GM19351 (cell line): ENCODE data around the gene NEK4.

ENCODE experiments used
- ATAC-seq: cut with Tn5 transposase; IDR thresholded peaks from one replicate; pipeline ENCODE4 v1.9.1; 2021; ENCODE audit warnings: mild to moderate bottlenecking, moderate library complexity; ENCODE audit not compliant: unreplicated experiment

The NEK4 gene

GRCh38 chr3:52770496-52771333, at the start of gene NEK4:
Gene NEK4 (minus strand): TSS chr3:52770940. CDS start chr3:52770746, 194 bp downstream.
- ATAC-seq, result peak; percentile 95

- ATAC-seq, result no peak
Measured at GRCh38 chr3:52819936-52820335, 49.2 kb upstream of the NEK4 start.

DNA sequence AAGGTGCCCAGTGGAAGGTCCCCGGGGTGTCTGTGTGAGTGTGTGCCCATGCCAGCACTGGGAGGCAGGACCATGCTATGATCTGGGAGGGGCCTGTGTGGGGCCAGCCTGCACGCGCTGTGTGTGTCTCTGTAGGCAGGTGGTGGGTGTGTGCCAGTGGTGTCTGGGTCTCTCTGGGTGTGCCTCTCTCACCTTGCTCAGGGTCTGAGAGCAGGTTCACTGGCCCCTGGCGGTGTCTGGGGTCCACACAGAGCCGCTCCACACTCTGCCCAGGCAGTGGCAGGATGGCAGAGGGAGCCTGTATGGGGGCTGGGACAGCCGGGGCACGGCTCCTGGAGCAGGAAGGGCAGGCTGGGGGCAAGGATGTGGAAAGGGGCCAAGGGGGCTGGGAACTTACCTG, 47.1 kb upstream of the NEK4 start:
- no peak for ATAC-seq

GRCh38 chr3:52817221-52817620, 46.5 kb upstream of the NEK4 start:
- ATAC-seq, result no peak

DNA sequence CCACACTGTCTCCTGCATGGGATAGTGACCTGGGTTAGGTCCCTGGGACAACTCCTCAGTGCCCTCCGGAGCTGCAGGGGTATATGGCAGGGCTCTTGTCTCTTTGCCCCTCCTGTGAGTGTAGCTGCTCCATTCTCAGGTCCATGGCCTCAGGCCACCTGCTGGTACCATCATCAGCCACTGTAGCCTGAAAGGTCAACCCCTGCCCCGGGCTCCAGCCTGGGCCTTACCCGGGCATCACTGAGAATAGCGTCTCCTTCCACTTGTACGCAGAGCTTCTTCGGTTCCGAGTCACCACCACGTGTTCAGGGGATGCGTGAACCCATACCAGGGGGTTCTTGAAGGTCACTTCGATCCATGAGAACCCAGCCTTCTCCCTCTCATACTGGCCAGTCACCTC, 45.9 kb upstream of the NEK4 start:
- no peak for ATAC-seq

DNA sequence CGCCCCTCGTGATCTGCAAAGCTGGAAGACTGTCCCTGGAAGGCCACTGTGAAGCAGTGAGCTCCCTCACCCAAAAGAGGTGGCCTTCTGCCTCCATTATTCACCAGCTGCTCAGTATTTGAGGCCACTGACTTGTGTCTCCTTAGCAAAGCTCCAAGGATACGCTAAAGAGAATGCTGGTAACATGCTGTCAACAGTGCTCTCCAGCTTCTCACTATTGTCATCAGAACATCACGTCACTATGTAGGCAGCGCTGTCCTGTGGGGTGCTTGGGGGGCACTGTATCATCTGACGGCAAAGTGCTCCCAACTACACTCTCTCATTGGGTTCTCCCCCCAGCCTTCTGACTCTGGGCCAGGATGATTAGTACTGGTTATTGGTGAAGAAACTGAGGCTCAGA, 45.5 kb upstream of the NEK4 start:
- no peak for ATAC-seq

DNA sequence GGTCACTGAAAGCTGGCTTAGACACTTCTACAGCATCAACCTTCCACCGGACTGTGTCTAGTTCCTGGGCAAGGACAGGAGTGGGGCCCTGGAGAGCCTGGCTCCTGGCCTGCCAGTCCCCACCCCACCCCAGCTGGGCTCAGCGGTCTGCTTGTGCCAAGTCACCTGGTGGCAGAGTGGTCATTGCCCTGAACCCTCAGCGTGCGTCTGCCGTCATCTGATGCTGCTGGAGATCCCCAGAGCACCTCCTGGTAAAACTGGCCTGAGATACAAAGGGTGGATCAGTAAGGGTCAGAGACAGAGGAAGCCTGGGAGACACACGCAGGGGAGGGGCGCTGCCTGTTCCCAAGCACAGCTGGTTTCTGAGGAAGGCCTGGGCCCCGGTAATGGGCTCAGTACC, 43.1 kb upstream of the NEK4 start:
- ATAC-seq, result no peak

- ATAC-seq, result no peak
Measured at GRCh38 chr3:52811452-52812011, 40.8 kb upstream of the NEK4 start.

- ATAC-seq, result no peak
Measured at GRCh38 chr3:52810923-52811322, 40.2 kb upstream of the NEK4 start.

DNA sequence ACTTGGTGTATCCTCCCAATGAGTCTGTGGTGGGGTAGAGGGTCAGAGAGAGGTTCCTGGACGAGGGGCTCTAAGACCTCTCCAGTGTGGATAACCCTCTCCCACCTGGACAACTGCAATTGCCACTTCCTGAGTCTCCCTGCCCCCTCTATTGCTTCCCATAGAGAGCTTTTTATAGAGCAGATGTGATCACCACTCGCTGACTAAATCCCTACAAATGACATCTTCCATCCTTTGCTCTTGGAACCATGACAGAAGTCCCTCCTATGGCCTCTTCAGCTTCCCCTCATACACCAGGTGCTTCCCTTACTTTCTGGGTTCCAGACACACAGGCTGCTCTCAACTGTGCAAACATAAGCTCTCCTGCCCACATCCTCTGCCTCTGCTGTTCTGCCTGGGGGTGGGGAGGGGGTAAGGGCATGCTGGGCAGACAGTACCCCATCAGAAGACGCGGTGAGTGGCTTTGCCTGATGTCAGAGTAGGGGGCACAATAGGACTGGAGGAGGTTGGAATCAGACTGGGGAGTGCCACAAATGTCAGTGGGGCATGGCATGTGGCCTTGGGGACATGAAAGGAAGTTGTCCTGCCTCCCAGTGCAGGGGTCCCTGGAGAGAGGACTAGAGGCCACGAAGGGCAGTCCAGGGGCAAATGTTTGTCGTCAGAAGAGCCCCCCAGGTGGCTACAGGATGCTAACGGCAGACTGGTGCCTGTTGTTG, 39.1 kb upstream of the NEK4 start:
- no peak for ATAC-seq

GRCh38 chr3:52809149-52809548, 38.4 kb upstream of the NEK4 start:
- ATAC-seq, result no peak

DNA sequence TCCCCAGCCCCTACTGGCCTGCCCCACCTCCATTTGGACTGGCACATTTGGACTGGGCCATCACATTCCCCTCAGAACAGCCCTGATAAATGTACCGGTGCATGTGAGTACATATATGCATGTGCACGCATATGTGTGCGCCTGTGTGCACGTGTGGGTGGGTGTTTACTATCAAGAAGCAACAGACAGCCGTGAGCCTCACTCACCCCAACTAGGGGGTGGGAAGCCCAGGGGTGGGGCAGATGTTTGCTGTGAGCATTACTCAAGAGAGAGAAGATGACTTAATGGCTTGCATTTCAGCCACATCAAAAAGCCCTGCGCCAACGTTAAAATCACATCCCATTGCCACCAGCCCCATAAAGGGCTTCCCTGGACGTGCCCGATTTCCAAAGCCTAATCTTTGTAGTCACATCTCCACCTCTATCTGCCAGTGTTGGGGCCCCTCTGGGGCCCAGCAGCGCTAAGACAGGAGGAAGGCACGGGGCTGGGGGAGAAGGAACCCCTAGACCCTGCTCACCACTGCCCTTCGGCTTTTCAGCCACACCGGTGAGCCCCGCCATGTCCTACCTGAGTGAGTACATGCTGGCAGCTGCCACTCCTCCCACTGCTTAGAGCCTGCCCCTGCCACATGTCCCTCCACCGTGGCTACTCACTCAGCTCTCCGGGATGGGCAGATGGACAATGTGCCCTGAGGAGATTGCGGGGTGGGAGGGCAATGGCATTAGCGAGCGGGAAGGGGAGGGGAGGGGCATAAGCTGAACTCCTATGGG, 34.7 kb upstream of the NEK4 start:
- ATAC-seq, result no peak

GRCh38 chr3:52801839-52802238, 31.1 kb upstream of the NEK4 start:
- no peak for ATAC-seq

DNA sequence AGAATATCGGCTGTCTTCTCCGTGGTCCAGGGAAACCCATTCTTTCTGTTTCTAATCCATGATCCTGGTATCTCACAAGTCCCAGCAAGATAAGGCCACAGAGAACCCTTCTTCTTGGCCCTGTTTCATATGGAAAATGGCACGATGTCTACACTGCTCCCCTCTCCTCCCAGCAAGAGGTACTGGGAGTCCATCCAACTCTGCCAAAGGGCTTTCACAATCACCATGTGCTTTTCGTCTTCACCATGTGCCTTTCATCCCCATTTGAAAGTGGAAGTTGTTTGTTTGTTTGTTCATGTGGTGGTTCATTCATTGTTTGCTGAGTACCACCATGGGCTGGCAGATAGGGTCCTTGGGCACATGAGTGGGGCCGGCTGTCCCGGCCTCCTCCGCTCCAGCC, 29.3 kb upstream of the NEK4 start:
- no peak for ATAC-seq

DNA sequence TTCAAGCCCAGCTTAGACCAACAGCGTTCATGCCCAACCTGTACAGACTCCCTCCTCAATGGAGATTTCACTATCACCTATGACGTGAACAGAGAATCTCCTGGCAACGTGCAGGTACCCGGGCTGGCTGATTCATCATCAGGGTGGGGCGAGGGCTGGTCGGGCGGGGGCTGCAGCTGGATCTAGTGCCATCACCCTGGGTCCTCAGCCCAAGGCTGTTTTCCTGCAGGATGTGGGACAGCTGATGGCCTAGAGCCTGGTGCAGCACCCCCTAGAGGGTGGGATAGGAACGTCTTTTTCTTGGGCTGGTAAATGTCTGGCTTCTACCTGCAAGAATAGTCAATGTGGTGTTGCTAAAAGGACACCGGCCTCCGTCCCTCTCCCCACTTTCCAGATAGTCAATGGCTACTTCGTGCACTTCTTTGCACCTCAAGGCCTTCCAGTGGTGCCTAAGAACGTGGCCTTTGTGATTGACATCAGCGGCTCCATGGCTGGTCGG, 28.3 kb upstream of the NEK4 start:
- ATAC-seq, result no peak

DNA sequence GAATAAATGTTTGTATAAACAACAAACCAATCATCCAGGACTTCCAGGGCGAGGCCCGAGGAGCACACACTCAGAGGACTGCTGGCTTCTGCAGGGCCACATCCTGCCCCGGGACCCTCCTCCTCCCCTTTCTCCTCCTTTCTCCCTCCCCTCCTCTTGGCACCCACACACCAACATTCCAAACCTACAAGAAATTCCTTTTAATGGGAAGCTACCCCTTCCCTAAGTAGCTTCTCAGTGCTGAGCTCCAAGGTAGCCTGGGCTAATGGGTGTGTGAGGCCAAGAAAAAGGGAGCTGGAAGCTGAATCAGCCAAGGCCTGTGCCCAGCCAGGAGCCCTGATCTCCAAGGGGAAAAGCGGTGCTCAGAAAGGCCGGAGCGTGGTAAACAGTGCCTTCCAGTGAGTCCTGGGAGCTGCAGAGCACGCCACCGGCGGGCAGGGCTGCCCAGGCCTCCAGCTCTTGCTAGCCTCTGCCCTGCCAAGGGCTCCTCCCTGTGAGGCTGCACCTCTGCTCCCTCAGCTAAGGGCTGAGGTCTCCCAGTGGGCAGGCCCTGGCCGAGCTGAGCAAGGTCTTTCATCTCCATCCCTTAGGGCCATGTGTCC, 27.7 kb upstream of the NEK4 start:
- ATAC-seq, result no peak

- ATAC-seq, result no peak
Measured at GRCh38 chr3:52796411-52796810, 25.7 kb upstream of the NEK4 start.

GRCh38 chr3:52795298-52795900, 24.7 kb upstream of the NEK4 start:
- no peak for ATAC-seq

GRCh38 chr3:52794612-52795099, 23.9 kb upstream of the NEK4 start, which contains the start of gene ITIH3:
Gene ITIH3 (plus strand): TSS chr3:52794796. CDS start chr3:52794804, 8 bp downstream.
- no peak for ATAC-seq
